Neural progenitor cell (in vitro differentiated cells): ENCODE results near the gene CRCP.

Experiments used
- CTCF ChIP-seq: fragments of 200-600 bp; sonication (generic); IDR thresholded peaks from 2 replicates; pipeline ENCODE4 v1.5.1; 2017; ENCODE audit warnings: antibody characterized with exemption, mild to moderate bottlenecking
- EZH2 ChIP-seq: fragments of 200-600 bp; sonication (generic); IDR thresholded peaks from 2 replicates; pipeline ENCODE4 v1.6.1; 2017; ENCODE audit warnings: antibody characterized with exemption, mild to moderate bottlenecking, moderate library complexity

GRCh38 chr7:66142996-66143395, 28.3 kb downstream of the CRCP start:
- TF ChIP-seq CTCF (no peak), EZH2 (no peak)
